Measurements from ENCODE around the gene HSPG2.

Gene HSPG2

GRCh38 chr1:21886486-21887215 lies 50.5 kb downstream of the HSPG2 start:
- no peak for TF ChIP-seq CTCF (IDR thresholded peaks at IDR 0.05; ENCODE audit: borderline replicate concordance, control extremely low read depth, extremely low read depth, insufficient read depth, missing control alignments)
- no peak for DNase-seq (ENCODE audit: low spot score)
- in situ Hi-C loops (cut with MboI; ENCODE audit: low sequenced_read_pairs, unreplicated experiment) = no loop called here

GRCh38 chr1:21885236-21886037 lies 51.7 kb downstream of the HSPG2 start:
- no peak for DNase-seq (ENCODE audit: low spot score)
- in situ Hi-C loops (cut with MboI; ENCODE audit: low sequenced_read_pairs, unreplicated experiment) = no loop called here
- TF ChIP-seq CTCF (IDR thresholded peaks at IDR 0.05; ENCODE audit: borderline replicate concordance, control extremely low read depth, extremely low read depth, insufficient read depth, missing control alignments) = no peak

DNA sequence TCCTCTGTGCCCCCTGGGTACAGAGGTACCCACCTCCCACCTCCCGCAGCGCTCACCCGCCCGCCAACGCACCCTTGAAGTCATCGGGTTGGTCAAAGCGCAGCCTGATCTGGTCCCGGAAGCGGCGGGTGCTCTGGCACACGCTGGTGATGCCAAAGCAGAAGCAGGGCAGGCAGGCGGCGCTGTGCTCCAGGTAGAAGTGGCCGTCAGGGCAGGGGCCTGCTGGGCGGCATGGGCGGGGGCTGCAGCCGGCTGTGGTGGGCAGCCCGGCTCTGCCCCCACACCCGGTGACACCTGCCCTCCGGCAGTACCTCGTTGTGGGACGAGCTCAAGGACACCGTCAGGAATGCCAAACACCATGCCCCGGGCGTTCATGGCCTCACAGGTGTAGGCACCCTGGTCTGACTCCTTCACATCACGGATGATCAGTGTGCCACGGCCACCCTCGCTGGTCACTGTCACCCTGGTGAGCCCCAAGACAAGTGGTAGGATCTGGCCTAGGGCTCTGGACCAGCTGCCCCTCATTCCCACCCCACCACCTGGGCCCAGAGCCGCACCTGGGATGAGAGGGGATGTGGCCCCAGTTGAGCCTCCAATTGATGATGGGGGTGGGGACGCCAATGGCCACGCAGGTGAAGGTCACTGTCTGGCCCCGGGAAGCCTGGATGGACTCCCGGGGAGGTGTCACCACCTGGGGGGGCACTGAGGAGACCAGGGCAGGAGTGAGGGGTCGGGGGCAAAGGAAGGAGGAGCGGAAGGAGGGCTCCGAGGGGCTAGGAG lies 52.5 kb downstream of the HSPG2 start:
- TF ChIP-seq CTCF (IDR thresholded peaks at IDR 0.05; ENCODE audit: borderline replicate concordance, control extremely low read depth, extremely low read depth, insufficient read depth, missing control alignments) = no peak
- no peak for DNase-seq (ENCODE audit: low spot score)
- in situ Hi-C loops (cut with MboI; ENCODE audit: low sequenced_read_pairs, unreplicated experiment) = no loop called here

GRCh38 chr1:21882721-21883415 lies 54.2 kb downstream of the HSPG2 start:
- in situ Hi-C loops (cut with MboI; ENCODE audit: low sequenced_read_pairs, unreplicated experiment) = no loop called here
- TF ChIP-seq CTCF (IDR thresholded peaks at IDR 0.05; ENCODE audit: borderline replicate concordance, control extremely low read depth, extremely low read depth, insufficient read depth, missing control alignments) = no peak
- DNase-seq (ENCODE audit: low spot score) = no peak

- in situ Hi-C loops (cut with MboI; ENCODE audit: low sequenced_read_pairs, unreplicated experiment) = no loop called here
- no peak for DNase-seq (ENCODE audit: low spot score)
- TF ChIP-seq CTCF (IDR thresholded peaks at IDR 0.05; ENCODE audit: borderline replicate concordance, control extremely low read depth, extremely low read depth, insufficient read depth, missing control alignments) = no peak
Measured at GRCh38 chr1:21881250-21881649, 55.9 kb downstream of the HSPG2 start.

DNA sequence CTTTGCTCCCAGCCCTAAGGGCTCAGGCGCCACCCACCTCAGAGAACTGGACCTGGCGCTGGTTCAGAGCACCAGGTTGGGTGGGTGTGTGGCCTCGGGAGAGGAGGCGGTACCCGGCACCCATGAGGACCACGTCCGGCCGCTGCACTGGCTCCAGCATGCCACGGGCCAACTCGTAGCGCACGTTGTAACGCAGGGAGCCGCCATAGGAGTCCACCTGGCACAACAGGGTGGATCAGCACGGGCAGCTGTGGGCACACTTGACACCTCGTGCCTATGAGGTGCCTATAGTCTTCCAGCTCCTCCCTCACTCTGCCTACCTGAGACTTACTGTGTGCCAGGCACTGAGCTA lies 56.5 kb downstream of the HSPG2 start:
- TF ChIP-seq CTCF (IDR thresholded peaks at IDR 0.05; ENCODE audit: borderline replicate concordance, control extremely low read depth, extremely low read depth, insufficient read depth, missing control alignments) = no peak
- no peak for DNase-seq (ENCODE audit: low spot score)
- in situ Hi-C loops (cut with MboI; ENCODE audit: low sequenced_read_pairs, unreplicated experiment) = no loop called here
